Esophagus muscularis mucosa (tissue), 3 donors: ENCODE measurements around the gene CCNQ.

Source experiments
- CTCF ChIP-seq, 3 experiments: fragments of 200-600 bp in 2 of 3; fragments of 450-650 bp in 1 of 3; sonication (generic) in 2 of 3; IDR thresholded peaks; one replicate each; pipeline ENCODE4 v1.5.1; 2017 to 2019; ENCODE audit warnings: antibody characterized with exemption in 3 of 3, mild to moderate bottlenecking in 2 of 3, moderate library complexity in 1 of 3
- EP300 ChIP-seq: sonication (generic); formaldehyde crosslinking; IDR thresholded peaks from one replicate; pipeline ENCODE4 v1.6.1; 2017; ENCODE audit warnings: antibody characterized with exemption

GRCh38 chrX:153573984-153574383, 25.0 kb downstream of the CCNQ start:
- TF ChIP-seq EP300 (no peak), CTCF (IDR thresholded peaks at IDR 0.05) (no peak)
